Activated naive CD4-positive, alpha-beta T cell treated with anti-CD3 and anti-CD28 coated beads, Interleukin-2, amount 50 U/mL, for 24 hours (primary cell): Measurements from ENCODE around the gene CAPNS1.
"Not testable (repeated sequence)": the region's sequence is repeated elsewhere in the genome, so short reads cannot be mapped to it uniquely, and the experiment has no call there.

ENCODE experiments used
- H3K27ac Mint-ChIP-seq: one replicate; pipeline ENCODE4 v1.8.0; 2021; ENCODE audit warnings: mild to moderate bottlenecking, mixed read lengths
- H3K27me3 Mint-ChIP-seq: one replicate; pipeline ENCODE4 v1.8.0; 2021; ENCODE audit warnings: mixed read lengths
- H3K36me3 Mint-ChIP-seq: one replicate; pipeline ENCODE4 v1.8.0; 2021; ENCODE audit warnings: mixed read lengths
- H3K4me1 Mint-ChIP-seq: one replicate; pipeline ENCODE4 v1.8.0; 2021; ENCODE audit warnings: mixed read lengths
- H3K4me3 Mint-ChIP-seq: one replicate; pipeline ENCODE4 v1.8.0; 2021; ENCODE audit warnings: mild to moderate bottlenecking, mixed read lengths
- H3K9me3 Mint-ChIP-seq: one replicate; pipeline ENCODE4 v1.8.0; 2021; ENCODE audit warnings: mixed read lengths

The CAPNS1 gene

DNA sequence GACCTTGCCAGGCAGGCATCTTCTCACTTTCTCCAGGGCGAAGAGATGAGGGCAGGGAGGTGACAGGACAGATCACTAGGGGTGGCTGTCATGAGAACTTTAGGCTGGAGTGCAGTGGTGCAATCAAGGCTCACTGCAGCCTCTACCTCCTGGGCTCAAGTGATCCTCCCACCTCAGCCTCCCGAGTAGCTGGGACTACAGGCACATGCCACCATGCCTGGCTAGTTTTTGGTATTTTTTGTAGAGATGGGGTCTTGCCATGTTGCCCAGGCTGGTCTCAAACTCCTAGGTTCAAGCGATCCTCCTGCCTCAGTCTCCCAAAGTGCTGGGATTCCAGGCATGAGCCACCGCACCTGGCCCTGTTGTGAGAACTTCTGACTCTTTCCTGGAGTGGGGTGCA is 5.0 kb upstream of the CAPNS1 start:
- H3K27ac Mint-ChIP-seq, H3K36me3 Mint-ChIP-seq, H3K9me3 Mint-ChIP-seq, H3K4me3 Mint-ChIP-seq, H3K27me3 Mint-ChIP-seq: not testable (repeated sequence)
- peaks cover 16% of the 10 kb centered on the region for H3K4me1 Mint-ChIP-seq

DNA sequence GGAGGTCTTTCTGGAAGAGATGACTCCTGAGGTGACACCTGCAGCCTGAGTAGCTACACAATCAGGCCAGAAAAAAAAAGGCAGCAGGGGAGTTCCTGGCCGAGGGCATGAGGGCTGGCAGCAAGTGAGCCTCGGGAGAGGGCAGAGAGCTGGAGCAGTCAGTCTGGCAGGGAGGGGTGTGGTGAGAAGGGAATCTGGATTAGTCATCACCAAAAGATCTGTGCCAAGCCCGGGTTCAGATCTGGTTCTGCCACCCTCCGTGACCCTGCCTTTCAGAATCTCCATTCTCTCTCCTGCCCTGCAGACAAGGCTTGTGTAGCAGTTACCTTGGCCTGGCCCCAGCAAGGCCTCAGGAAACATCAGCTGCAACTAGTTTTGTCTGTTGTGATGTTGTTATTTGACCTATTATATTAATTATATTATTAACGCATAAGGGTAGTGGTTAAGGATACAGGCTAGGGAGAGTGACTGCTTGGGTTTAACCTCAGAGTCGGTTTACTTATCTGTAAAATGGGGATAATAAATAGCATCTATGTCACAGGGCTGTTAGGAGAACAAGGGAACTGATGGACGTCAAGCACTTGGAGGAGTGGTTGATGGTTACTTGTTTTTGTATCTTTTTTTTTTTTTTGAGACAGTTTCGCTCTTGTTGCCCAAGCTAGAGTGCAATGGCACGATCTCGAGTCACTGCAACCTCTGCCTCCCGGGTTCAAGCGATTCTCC is 2.7 kb upstream of the CAPNS1 start:
- no peaks in the 10 kb centered on the region for H3K27me3 Mint-ChIP-seq
- H3K27ac Mint-ChIP-seq: peak overlapping the region; percentile 84
- peaks cover 21% of the 10 kb centered on the region for H3K4me1 Mint-ChIP-seq
- H3K4me3 Mint-ChIP-seq: no peak overlapping the region
- peaks cover 4% of the 10 kb centered on the region for H3K36me3 Mint-ChIP-seq
- no peaks in the 10 kb centered on the region for H3K9me3 Mint-ChIP-seq

DNA sequence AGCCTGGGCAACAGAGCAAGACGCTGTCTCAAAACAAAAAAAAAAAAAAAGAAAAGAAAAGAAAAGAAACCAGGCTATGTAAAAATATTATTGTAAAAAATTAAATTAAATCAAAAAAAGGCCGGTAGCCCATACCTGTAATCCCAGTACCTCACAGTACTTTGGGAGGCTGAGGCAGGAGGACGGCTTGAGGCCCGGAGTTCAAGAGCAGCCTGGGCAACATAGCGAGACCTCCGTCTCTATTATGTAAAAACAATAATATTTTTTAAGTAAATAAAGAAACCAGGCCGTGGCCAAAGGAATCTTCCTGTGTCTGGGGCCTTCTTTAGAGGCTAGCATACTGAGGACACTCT is 770 bp upstream of the CAPNS1 start:
- Mint-ChIP-seq H3K27me3 (no peaks in the 10 kb centered on the region), H3K36me3 (peaks cover 8% of the 10 kb centered on the region), H3K4me3 (peak overlapping the region; percentile 87)

DNA sequence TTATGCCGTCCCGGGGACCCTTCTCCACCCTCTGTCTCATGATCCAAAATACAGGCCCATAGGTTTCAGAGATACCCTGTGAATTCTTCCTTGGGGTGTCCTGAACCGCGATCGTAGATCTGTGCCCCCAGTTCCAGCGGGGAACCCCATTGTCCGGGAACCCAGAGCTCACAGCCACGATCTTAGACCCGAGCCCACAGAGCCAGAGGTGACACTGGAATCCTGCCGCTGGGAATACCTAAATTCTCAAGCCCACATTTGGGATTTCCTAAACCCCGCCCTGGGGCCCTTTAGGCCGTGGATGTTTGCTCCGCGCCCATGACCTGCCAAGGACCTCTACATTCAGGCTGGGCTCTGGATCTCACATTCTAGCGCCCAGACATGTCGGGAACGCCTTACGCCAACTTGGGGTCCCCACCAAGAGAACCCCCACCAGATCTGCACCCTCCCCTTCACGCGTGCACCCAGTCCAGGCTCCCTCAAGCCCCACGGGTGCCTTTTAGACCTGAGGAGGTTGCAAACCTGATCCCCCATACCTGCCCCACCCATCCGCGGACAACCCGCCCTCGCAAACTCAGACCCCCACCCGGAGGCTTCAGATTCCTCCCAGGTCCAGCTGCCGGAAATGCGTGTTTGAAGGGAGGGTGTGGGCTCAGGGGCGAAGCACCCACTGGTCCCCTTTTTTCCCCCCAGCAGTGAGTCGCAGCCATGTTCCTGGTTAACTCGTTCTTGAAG is 605 bp downstream of the CAPNS1 start:
- peak overlapping the region; percentile 95 for H3K27ac Mint-ChIP-seq
- peak overlapping the region; percentile 87 for H3K4me3 Mint-ChIP-seq
- peaks cover 8% of the 10 kb centered on the region for H3K36me3 Mint-ChIP-seq
- no peaks in the 10 kb centered on the region for H3K9me3 Mint-ChIP-seq
- peaks cover 17% of the 10 kb centered on the region for H3K4me1 Mint-ChIP-seq
- no peaks in the 10 kb centered on the region for H3K27me3 Mint-ChIP-seq

More for the DNA sequence above, 770 bp upstream of the CAPNS1 start:
- H3K9me3 Mint-ChIP-seq: no peaks in the 10 kb centered on the region
- H3K27ac Mint-ChIP-seq: no peak overlapping the region
- peaks cover 17% of the 10 kb centered on the region for H3K4me1 Mint-ChIP-seq

DNA sequence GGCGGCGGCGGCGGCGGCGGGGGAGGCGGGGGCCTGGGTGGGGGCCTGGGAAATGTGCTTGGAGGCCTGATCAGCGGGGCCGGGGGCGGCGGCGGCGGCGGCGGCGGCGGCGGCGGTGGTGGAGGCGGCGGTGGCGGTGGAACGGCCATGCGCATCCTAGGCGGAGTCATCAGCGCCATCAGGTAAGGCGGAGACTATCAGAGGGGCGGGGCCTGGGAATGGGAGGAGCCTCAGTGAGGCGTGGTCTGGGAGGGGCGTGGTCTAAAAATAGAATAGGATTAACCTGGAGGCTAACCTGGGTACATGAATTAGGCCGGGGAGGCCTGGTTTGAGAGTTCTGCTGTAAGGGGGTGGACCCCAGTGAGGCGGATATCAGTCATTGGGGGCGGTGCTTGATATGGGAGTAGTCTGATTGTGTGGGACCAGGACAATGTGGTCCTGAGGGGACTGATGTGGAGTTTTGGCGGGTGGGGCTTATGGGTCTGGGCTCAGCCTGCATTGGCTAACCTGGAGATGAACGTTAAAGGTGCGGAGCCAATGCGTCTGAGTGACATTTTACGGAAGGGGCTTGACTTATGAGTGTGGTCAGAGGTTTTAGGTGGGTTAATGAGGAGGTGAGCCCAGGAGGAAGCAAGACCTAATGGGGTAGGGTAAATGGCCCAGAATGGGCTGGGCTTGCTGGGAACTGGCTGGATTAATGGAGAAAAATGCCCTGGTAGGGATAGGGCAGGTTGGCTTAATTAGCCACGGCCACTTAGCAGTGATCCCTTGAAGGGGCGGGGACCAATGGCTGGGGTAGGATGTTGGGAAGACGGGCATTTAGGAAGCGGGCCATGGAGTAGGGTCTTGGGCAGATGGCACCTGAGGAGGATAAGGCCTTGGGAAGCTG is 1.4 kb downstream of the CAPNS1 start:
- peaks cover 8% of the 10 kb centered on the region for H3K36me3 Mint-ChIP-seq
- no peaks in the 10 kb centered on the region for H3K9me3 Mint-ChIP-seq
- H3K27me3 Mint-ChIP-seq: no peaks in the 10 kb centered on the region

DNA sequence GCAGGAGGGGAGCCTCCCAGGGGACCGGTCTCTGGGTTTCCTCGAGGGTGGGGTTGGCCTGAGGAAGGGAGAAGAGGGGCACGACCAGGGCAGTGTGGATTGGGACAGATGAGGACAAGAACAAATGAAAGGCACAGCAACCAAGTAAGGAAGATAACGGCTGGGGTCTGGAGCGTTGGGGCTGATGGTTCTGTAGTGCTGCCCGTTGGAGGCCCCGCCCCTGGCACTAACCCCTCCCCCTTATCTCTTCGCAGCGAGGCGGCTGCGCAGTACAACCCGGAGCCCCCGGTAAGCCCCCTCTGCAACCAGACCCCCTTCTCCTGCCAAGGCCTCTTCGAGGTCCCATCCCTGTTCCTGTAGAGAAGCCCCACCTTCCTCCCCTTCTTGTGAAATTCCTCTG is 2.2 kb downstream of the CAPNS1 start:
- Mint-ChIP-seq H3K36me3 (peaks cover 12% of the 10 kb centered on the region), H3K27me3 (no peaks in the 10 kb centered on the region), H3K27ac (no peak overlapping the region), H3K9me3 (no peaks in the 10 kb centered on the region), H3K4me1 (peaks cover 20% of the 10 kb centered on the region), H3K4me3 (peak overlapping the region; percentile 87)

More for the DNA sequence above, 1.4 kb downstream of the CAPNS1 start:
- H3K4me1 Mint-ChIP-seq: peaks cover 17% of the 10 kb centered on the region
- peak overlapping the region; percentile 80 for H3K27ac Mint-ChIP-seq
- H3K4me3 Mint-ChIP-seq: peak overlapping the region; percentile 87

DNA sequence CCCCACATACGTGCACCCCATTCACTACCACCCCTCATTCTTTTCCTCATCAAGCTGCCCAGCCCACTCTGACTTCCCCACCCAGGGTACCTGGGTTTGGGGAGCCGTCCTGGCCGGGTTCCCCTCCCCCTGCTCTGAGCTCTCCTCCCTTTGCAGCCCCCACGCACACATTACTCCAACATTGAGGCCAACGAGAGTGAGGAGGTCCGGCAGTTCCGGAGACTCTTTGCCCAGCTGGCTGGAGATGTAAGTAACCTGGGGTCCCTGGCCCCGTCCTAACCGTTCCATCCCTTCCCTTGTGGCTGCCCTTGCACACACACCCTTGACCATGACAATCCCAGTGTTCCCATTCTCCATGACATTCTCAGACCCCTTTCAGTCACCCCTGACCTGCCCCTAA is 2.6 kb downstream of the CAPNS1 start:
- no peak overlapping the region for H3K27ac Mint-ChIP-seq
- no peaks in the 10 kb centered on the region for H3K27me3 Mint-ChIP-seq
- H3K4me1 Mint-ChIP-seq: peaks cover 20% of the 10 kb centered on the region
- no peaks in the 10 kb centered on the region for H3K9me3 Mint-ChIP-seq
- no peak overlapping the region for H3K4me3 Mint-ChIP-seq
- H3K36me3 Mint-ChIP-seq: peaks cover 14% of the 10 kb centered on the region

DNA sequence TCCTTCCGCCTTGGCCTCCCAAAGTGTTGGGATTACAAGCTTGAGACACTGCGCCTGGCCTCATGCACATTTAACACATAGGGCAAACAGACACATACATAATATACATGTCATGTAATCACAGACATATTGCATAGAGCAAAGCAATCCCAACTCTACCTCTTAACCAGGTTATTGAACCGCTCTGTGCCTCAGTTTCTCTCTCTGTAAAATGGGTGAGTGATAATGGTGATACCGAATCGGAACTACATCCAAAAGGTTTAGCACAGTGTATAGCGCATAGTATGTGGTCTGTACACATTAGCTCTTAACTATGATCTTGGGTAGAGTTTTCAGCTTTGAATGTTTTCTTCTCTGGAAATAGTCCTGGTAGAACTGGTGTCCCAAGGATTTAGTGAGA is 4.8 kb downstream of the CAPNS1 start:
- peaks cover 14% of the 10 kb centered on the region for H3K36me3 Mint-ChIP-seq
- peaks cover 20% of the 10 kb centered on the region for H3K4me1 Mint-ChIP-seq
- H3K27me3 Mint-ChIP-seq: no peaks in the 10 kb centered on the region
- H3K4me3 Mint-ChIP-seq: no peak overlapping the region
- no peak overlapping the region for H3K27ac Mint-ChIP-seq
- no peaks in the 10 kb centered on the region for H3K9me3 Mint-ChIP-seq

DNA sequence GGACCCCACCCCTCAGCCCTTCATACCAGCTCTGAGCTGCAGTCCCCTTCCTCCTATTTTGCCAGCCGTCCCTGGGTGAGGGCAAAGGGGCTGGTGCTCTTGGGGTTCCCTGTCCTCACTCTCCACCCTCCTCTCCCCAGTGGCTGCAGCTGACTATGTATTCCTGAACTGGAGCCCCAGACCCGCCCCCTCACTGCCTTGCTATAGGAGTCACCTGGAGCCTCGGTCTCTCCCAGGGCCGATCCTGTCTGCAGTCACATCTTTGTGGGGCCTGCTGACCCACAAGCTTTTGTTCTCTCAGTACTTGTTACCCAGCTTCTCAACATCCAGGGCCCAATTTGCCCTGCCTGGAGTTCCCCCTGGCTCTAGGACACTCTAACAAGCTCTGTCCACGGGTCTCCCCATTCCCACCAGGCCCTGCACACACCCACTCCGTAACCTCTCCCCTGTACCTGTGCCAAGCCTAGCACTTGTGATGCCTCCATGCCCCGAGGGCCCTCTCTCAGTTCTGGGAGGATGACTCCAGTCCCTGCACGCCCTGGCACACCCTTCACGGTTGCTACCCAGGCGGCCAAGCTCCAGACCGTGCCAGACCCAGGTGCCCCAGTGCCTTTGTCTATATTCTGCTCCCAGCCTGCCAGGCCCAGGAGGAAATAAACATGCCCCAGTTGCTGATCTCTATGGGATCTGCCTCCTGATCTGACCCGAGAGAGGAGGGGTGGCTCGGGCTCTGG is 10.0 kb downstream of the CAPNS1 start:
- H3K4me3 Mint-ChIP-seq: no peak overlapping the region

DNA sequence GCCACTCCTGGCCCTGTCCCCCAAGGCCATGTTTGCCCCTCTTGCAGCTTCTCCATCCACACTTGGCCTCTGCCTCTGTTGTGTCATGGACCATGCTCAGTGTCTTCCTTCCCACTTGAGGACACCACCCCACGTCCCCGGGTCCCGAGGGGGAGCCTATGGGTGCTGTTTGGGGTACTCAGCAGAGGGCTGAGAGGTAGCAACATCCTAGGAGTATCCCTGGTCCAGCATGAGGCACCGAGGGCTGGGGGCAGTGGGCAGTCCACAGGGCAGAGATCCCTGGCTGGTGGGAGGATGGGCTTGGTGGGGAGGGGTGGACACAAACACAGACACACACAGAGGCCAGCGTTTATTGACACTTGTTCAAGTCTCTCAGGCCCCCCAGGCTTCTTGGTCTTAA is 10.7 kb downstream of the CAPNS1 start:
- Mint-ChIP-seq H3K9me3 (no peaks in the 10 kb centered on the region), H3K4me3 (no peak overlapping the region), H3K27me3 (no peaks in the 10 kb centered on the region), H3K36me3 (peaks cover 12% of the 10 kb centered on the region), H3K4me1 (peaks cover 3% of the 10 kb centered on the region), H3K27ac (no peak overlapping the region)

More for the DNA sequence above, 10.0 kb downstream of the CAPNS1 start:
- Mint-ChIP-seq H3K4me1 (peaks cover 3% of the 10 kb centered on the region), H3K36me3 (peaks cover 11% of the 10 kb centered on the region), H3K27me3 (no peaks in the 10 kb centered on the region), H3K9me3 (no peaks in the 10 kb centered on the region), H3K27ac (no peak overlapping the region)

DNA sequence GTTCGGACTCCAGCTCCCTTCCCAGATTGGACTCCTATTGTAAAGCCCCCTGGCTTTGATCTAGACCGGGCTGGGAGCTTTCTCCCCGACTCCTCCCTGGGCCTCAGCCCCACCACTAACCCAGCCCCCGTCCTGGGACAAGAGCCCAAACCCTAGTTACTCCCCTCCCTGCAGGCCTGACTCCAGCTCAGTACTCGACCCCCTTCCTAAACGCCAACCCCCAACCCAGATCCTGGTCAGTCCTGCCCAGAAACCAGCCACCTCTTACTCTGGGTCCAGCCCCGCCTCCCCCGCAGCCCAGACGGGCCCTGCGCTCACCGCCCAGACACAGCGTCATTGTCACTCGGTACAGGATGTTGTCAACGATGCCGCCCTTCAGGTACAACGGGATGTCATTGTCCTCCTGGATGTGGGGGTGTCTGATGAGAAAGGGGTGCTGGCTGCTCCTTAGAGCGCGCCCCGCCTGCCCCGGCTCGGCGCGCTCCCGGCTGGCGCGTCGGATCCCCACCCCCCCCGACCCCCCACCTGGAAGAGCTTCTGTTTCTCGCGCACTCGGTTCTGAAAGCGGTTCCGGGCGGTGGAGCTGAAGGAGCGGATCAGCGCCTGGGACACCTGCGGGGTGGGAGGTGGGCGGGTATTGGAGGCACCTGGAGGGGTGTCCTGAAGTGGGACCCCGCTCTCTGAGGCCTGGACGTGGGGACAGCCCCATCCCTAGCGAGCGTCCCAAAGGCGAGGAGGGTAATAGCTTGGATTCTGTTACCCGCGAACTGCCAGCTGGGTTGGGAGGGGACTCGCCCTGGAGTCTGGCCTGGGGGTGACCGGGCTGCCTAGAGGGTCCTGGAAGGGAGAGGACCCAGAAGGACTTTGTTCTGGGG is 11.5 kb downstream of the CAPNS1 start:
- Mint-ChIP-seq H3K9me3 (no peaks in the 10 kb centered on the region), H3K4me1 (peaks cover 3% of the 10 kb centered on the region), H3K4me3 (no peak overlapping the region), H3K27ac (no peak overlapping the region), H3K27me3 (no peaks in the 10 kb centered on the region), H3K36me3 (peaks cover 11% of the 10 kb centered on the region)

DNA sequence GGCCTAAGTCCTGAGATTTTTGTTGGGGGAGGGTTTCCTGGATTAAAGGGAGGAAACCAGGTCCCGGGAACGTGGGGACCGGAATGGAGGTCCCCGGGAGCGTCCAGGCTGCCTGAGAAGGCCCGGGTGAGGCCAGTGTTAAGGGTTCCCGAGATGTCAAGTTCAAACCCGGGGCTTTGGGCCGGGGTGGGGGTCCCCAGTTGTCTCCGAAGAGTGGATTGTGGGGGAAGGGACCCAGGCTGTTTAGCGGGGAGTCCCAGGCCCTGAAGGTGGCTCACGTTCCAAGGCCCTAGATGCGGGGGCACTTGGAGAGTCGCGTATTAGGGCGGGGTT is 12.1 kb downstream of the CAPNS1 start:
- Mint-ChIP-seq H3K4me3 (no peak overlapping the region), H3K27me3 (no peaks in the 10 kb centered on the region), H3K9me3 (no peaks in the 10 kb centered on the region), H3K27ac (no peak overlapping the region), H3K4me1 (peaks cover 1% of the 10 kb centered on the region), H3K36me3 (peaks cover 8% of the 10 kb centered on the region)

DNA sequence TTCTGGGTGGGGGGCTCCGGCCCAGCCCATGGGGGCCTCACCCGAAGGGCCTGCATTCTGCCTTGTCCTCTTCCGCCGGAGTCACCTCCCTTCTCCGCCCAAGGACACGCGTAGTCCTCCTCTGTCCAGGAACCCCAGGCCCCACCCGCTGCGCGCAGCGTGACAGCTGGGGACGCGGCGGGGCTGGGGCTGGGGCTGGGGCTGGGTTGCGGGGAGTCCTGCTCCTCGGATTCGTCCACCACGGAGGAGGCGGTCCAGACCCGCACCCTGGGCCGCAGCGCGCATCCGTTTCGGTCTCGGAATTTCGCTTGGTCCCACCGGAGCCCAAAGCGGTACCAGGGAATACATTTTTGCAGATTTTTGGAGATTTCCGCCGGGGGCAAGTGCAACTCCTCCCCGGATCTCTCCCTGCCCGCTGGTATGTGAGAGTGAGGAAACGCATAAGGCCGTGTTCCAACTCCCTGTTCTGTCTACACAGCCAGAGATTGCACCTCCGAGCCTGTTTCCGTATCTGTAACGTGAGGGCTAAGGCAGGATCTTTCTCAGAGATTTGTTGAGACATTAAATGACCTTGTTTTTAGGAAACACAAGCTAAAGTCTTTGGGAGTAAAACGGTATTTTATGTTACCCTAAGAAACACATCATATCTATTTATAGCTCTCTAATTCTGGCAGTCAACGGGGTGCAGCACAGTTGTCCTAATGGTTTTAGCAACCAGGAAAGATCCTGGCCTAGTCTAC is 12.7 kb downstream of the CAPNS1 start, which contains the start of gene COX7A1:
COX7A1 (minus strand) TSS at position 96 of the 740 bp plus-strand sequence; CDS start at position 56, 40 bp downstream.
- no peaks in the 10 kb centered on the region for H3K27me3 Mint-ChIP-seq
- no peak within 1 kb of the TSS for H3K4me3 Mint-ChIP-seq
- no peak within 1 kb of the TSS for H3K27ac Mint-ChIP-seq
- H3K9me3 Mint-ChIP-seq: no peaks in the 10 kb centered on the region
- no peaks in the 10 kb centered on the region for H3K4me1 Mint-ChIP-seq
- H3K36me3 Mint-ChIP-seq: peaks cover 6% of the 10 kb centered on the region

DNA sequence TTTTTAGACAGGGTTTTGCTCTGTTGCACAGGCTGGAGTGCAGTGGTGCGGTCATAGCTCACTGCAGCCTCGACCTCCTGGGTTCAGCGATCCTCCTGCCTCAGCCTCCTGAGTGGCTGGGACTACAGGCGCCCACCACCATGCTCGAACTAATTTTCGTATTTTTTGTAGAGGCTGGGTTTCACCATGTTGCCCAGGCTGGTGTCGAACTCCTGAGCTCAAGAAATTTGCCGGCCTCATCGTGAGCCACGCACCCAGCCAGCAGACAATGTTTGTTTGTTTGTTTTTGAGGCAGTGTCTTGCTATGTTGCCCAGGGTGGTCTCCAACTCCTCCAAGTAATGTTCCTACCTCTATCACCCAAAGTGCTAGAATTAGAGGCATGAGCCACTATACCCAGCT is 13.3 kb downstream of the CAPNS1 start:
- Mint-ChIP-seq H3K27ac (no peak overlapping the region), H3K4me3 (no peak overlapping the region), H3K4me1 (no peaks in the 10 kb centered on the region), H3K27me3 (no peaks in the 10 kb centered on the region), H3K36me3 (peaks cover 6% of the 10 kb centered on the region), H3K9me3 (no peaks in the 10 kb centered on the region)
